Fibroblast of mammary gland (primary cell): ENCODE results near the gene TBCD.
"Not testable (repeated sequence)": the region's sequence is repeated elsewhere in the genome, so short reads cannot be mapped to it uniquely, and the experiment has no call there.

Source experiments
- DNase-seq: peaks from one replicate; pipeline ENCODE4 v3.0.0-alpha.2; 2010; ENCODE audit warnings: low read depth
- H3K4me3 ChIP-seq: 2 replicates; pipeline ENCODE4 v1.5.1; 2011; ENCODE audit warnings: low read depth, mild to moderate bottlenecking, low read length, moderate library complexity; ENCODE audit not compliant: control insufficient read depth
- TF ChIP-seq, protein P1 (sequence below): conservative IDR thresholded peaks from 2 replicates; pipeline ENCODE4 v1.5.1; 2011; ENCODE audit warnings: low read depth, low read length, inconsistent platforms; ENCODE audit not compliant: control insufficient read depth, insufficient read depth

Gene TBCD

DNA sequence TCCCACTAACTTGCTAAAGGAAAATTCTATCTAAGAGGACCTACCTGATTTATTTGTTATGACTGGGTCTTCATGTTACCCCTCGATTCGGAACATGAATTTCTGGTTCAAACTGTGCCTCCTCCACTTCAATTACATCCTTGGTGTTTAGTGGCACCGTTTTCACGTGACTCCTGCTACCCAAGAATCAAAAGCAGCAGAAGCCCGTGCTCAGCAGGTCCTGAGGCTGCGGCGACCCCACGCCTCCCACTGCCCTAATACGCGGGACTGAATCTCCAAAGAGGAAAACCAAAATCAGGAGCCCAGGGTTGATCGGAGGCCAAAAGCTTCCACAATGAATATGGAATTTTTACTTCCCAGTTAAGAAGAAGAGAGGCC, 233.6 kb downstream of the TBCD start:
- H3K4me3 ChIP-seq: no peak overlapping the region
- no peak for DNase-seq
- TF ChIP-seq, protein P1, sequence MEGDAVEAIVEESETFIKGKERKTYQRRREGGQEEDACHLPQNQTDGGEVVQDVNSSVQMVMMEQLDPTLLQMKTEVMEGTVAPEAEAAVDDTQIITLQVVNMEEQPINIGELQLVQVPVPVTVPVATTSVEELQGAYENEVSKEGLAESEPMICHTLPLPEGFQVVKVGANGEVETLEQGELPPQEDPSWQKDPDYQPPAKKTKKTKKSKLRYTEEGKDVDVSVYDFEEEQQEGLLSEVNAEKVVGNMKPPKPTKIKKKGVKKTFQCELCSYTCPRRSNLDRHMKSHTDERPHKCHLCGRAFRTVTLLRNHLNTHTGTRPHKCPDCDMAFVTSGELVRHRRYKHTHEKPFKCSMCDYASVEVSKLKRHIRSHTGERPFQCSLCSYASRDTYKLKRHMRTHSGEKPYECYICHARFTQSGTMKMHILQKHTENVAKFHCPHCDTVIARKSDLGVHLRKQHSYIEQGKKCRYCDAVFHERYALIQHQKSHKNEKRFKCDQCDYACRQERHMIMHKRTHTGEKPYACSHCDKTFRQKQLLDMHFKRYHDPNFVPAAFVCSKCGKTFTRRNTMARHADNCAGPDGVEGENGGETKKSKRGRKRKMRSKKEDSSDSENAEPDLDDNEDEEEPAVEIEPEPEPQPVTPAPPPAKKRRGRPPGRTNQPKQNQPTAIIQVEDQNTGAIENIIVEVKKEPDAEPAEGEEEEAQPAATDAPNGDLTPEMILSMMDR: no peak

DNA sequence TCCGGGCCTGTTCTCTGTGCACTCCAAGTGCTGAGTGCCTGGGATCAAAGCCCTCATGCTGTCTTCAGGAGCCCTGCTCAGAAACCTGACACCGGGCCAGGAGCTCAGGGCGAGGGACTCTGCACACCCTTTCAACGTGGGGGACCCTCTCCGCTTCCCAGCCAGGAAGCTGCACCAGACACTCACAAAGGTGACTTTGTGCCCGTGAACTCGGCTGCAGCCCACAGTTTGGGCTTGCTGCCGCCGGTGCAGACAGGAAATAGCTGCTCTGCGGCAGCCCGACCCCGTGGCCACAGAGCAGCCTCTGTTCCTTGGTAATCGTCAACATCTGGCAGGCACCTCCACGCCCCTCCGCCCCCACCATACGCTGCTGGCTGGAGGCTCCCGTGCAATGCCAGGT, 234.1 kb downstream of the TBCD start:
- H3K4me3 ChIP-seq: no peak overlapping the region
- TF ChIP-seq, protein P1: no peak
- peak; percentile 23 for DNase-seq

DNA sequence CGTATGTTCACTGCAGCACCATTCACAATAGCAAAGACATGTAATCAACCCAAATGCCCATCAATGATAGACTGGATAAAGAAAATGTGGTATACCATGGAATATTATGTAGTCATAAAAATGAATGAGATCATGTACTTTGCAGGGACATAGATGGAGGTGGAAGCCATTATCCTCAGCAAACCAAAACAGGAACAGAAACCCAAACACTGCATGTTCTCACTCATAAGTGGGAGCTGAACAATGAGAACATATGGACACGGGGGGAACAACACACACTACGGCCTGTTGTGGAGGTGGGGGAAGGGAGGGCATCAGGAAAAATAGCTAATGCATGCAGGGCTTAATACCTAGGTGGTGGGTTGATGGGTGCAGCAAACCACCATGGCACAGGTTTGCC, 237.2 kb downstream of the TBCD start:
- not testable (repeated sequence) for H3K4me3 ChIP-seq, DNase-seq

DNA sequence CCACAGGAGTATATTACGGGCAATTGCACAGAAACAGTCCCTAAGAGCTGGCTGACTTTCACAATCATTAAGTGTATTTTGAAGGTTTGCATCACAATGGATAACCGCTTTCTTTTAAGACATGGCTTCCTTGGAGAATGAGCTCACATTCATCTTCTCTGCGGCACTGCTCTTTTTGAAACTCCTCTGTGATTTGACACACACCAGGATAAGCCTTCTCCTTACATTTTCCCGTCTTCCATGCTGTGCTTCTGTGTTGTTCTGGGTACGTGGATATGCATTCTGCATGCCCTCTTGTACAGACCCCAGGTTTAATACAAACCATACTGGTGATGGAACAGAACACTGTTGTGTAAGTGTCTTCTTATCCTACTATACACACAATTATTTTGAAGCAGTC, 238.0 kb downstream of the TBCD start:
- H3K4me3 ChIP-seq: no peak overlapping the region
- DNase-seq: no peak
- TF ChIP-seq, protein P1: no peak

DNA sequence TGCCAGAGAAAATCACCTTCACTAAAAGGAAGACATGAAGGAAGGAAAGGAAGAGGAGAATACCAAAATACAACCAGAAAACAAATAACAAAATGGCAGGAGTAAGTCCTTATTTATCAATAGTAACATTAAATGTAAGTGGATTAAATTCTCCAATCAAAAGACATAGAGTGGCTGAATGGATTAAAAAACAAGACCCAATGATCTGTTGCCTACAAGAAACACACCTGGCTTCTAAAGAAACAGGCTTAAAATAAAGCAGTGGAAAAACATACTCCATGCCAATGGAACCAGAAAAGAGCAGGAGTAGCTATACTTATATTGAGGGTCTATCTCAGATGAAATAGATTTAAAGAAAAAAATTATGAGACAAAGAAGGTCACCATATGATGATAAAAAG, 241.1 kb downstream of the TBCD start:
- no peak overlapping the region for H3K4me3 ChIP-seq
- TF ChIP-seq, protein P1: no peak
- DNase-seq: no peak
